DMS114 treated with DMSO at 0.1 percent for 48 hours (cell line): ENCODE measurements around the gene DOCK11.
"Not testable (repeated sequence)": the region's sequence is repeated elsewhere in the genome, so short reads cannot be mapped to it uniquely, and the experiment has no call there.

Source experiments
- DNase-seq: peaks from one replicate; lab custom pipeline; 2025; ENCODE audit not compliant: unreplicated experiment; lab: John Stamatoyannopoulos, UW

The DOCK11 gene

DNA sequence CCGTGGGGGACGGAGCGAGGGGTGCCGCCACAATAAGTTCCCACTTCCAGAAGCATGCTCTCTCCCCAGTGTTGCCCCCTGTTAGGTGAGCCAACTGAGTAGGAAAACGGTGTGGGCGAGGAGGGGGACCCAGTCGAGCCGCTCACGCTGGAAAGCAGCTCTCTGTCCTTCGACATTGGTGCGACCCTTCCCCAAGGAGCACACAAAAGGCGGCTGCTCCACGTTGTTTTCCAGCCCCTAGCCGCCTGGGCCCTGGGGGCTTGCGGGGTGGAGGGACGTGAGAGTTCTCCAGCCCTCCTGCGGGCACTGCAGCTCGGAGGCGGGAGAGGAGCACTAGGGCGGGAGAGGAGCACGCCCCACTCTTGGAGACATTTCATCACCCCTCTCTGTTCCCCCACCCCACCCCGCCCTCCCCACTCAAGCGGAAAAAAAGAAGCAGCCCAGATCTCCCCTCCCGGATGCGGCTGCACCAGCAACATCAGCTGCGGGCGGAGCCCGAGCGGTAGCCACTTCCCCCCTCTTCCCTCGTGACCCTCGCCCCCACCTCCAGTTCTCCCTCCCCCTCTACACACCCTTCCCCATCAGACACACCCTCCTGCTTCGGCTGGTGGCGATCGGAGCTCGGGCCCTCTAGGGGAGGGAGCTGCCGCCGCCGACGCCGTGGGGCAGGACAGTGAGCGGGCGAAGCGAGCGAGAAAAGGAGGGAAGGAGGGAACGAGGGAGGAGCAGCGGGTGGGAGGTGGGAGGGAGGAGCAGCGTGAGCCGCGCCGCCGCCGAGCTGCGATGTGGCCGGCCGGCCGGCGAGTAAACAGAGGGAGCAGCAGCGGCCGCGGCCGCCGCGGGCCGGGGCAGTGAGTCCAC, at the start of gene DOCK11:
Gene DOCK11 (plus strand): TSS at position 755 of the 861 bp plus-strand sequence. CDS start 157 bp downstream, outside the sequence.
- peak; percentile 30 for DNase-seq

DNA sequence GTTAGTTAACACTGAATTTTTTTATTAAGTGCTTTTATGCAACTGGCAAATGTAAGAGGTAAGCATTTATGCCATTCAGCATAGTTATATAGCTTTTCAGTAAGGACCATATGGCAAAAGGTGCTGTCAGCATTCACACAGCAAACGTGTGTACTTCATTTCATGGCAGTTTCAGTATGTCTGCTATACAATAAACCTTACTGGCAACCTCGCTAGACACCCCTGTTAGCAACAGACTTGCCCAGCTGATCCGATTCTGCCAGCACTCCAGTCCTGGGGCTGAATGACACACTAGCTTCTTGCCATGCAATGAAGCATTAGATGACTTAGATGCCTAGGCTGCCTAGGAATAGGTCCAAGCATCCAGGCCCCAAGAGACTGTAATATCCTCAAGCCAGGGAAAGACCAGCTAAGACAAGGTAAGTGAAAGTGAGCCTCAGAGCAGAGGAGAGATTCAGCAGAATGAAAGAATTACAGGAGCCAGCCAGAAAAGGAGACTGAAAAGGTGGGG, 47.3 kb upstream of the DOCK11 start:
- DNase-seq = no peak

- no peak for DNase-seq
Observed at GRCh38 chrX:118455013-118455412, 40.6 kb upstream of the DOCK11 start.

GRCh38 chrX:118459494-118459893, 36.1 kb upstream of the DOCK11 start:
- peak; percentile 17 for DNase-seq

- DNase-seq = no peak
Observed at GRCh38 chrX:118464501-118464900, 31.1 kb upstream of the DOCK11 start.

GRCh38 chrX:118468122-118468521, 27.5 kb upstream of the DOCK11 start:
- DNase-seq = no peak

- DNase-seq = not testable (repeated sequence)
Observed at GRCh38 chrX:118470721-118471347, 24.8 kb upstream of the DOCK11 start.

DNA sequence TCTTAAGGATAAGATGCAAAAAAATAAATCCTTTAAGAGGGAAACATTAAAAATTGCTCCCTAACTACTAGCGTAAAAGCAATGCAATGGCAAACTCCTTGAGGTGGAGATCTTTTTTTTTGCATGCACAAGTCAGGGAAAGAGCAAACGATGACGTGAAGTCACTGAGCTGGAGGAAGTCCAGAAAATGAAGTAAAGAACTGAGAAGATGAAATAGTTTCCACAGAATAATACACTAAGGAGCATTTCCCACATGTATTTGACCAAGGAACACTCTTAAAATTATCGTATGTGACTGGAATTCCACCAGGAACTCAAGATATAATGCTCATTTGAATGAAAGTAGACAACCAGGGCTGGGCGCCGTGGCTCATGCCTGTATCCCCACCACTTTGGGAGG, 21.0 kb upstream of the DOCK11 start:
- no peak for DNase-seq

DNA sequence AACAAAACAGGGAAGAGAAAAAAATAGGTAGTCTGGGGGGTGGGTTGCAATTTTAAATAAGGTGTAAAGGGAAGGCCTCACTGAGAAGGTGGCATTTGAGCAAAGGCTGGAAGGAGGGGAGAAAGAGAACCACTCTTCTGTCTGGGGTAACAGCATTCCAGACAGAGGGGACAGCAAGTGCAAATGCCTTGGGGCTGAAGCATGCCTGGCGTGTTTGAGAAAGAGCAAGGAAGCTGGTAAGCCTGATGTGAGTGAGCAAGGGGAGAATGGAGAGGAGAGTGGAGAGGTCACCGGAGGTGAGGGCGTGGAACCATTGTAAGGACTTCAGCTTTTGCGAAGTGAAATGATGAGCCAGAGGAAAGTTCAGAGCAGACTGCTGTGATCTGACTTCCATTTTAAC, 19.7 kb upstream of the DOCK11 start:
- no peak for DNase-seq

DNA sequence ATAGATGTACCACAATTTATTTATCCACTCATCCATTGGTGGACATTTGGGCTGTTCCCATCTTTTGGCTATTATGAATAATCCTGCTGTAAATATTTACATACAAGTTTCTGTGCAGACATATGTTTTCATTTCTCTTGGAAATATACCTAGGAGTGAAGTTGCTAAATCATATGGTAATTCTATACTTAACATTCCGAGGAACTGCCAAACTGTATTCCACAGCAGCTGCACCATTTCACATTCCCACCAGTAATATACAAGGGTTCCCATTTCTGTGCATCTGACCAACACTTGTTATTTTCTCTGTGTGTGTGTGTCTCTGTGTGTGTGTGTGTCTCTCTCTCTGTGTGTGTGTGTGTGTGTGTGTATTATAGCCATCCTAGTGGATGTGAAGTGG, 15.4 kb upstream of the DOCK11 start:
- DNase-seq = no peak

DNA sequence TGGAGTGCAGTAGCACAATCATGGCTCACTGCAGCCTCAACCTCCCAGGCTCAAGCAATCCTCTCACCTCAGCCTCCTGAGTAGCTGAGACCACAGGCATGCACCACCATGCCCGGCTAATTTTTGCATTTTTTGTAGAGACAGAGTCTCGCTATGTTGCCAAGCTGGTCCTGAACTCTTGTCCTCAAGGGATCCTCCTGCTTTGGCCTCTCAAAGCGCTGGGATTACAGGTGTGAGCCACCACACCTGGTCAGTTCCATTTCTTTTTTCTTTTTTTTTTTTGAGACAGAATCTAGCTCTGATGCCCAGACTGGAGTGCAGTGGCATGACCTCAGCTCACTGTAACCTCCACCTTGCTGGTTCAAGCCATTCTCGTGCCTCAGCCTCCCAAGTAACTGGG, 13.2 kb upstream of the DOCK11 start:
- not testable (repeated sequence) for DNase-seq

DNA sequence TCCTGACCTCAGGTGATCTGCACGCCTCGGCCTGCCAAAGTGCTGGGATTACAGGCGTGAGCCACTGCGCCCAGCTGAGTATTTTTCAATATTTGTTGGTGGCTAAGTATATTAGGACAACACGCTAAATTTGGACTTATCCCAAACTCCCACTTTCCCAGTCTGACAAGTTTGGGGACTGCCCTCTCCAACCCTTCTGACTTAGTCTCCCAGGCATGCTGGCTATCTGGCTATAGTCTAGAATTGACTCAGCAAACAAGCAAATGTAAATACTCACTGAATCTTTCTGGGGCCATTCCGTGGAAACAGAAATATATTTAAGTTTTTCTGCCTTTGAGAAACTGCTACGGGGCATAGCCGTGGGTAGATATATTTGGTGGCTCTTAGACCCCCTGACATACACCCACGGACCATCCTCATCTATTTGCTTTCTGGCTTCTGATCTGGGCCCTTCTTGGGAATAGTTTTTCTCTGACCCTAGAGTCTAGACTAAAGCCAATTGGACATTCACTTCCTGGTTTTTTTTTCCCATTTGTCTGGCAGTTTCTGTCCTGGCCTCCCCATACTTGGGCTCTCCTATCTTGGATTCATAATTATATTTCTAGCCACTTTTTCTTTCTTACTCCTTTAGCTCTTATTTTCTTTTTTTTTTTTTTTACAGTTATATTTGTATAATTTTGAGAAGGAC, 11.3 kb upstream of the DOCK11 start:
- no peak for DNase-seq

- DNase-seq = not testable (repeated sequence)
Observed at GRCh38 chrX:118486693-118487092, 8.9 kb upstream of the DOCK11 start.

GRCh38 chrX:118493016-118493415, 2.6 kb upstream of the DOCK11 start:
- no peak for DNase-seq

- no peak for DNase-seq
Observed at GRCh38 chrX:118493653-118494297, 1.8 kb upstream of the DOCK11 start.

- DNase-seq = no peak
Observed at GRCh38 chrX:118495958-118496762, 545 bp downstream of the DOCK11 start.

- no peak for DNase-seq
Observed at GRCh38 chrX:118496763-118497079, 1.1 kb downstream of the DOCK11 start.

DNA sequence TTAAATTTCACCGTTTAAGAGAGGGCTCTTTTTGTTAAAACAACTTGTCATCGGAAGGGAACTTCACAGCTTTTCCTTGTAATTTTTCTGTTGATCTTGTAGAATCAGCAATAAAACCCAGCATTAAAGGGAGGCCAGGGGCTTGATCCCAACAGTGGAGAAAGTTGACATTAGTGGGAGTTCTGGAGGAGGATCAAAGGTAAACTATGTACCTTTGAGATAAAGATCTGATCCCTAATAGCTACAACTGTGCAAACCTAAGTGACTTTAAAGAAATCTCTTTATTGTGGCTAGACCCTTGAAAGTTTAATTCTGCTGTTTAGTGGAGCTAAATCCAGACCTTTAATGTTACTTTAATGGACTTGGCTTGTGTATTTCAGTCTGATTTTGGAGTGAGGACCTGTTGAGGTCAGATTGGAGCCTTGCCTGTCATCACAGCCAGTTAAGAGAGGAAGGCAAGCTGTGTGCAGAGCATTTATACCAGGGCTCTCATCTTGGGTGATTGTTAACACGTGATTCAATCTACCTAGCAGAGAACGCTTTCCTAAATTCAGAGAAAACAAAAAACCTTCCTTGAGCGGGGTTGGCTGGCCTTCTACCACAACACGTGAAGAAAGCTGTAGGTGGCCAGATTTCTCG, 1.7 kb downstream of the DOCK11 start:
- no peak for DNase-seq

- no peak for DNase-seq
Observed at GRCh38 chrX:118498351-118498750, 2.7 kb downstream of the DOCK11 start.

DNA sequence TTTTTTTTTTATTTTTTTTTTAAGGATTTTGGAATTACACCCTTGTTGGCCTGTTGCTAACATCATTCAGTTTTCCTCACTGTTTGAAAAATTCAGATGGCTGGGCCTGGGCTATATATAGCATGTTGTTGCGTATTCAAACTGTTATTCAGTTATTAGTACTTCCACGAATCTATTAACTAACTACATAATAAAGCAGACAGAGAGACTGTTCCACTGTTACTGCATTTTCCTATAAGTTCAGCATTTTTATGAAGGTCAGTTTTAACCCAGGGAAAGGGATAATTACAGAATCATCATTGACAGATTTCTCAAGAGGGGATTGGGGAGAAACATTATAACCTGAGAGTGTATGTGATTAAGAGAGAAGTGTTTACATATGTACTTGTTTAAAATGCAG, 3.1 kb downstream of the DOCK11 start:
- DNase-seq = no peak
